Psoas muscle (tissue), 8 donors: ENCODE results near the gene ATP6V0E2. TPM values are rescaled to one million over a fixed set of nuclear protein-coding genes. Genes with fewer than 3 reads are reported as not detected.

ENCODE experiments used
- ATAC-seq, 4 donors: fragments of 200-7000 bp; cut with Tn5 transposase; one replicate each; pipeline ENCODE4 v1.9.1; 2020; ENCODE audit warnings: moderate library complexity in 3 of 4, mild to moderate bottlenecking in 2 of 4
- DNase-seq, 2 donors: peaks; one replicate each; pipeline ENCODE4 v3.0.0-alpha.2; 2020
- H3K27ac ChIP-seq: fragments of 200-600 bp; one replicate; pipeline ENCODE4 v1.8.0; 2022
- H3K27me3 ChIP-seq, 3 donors: fragments of 200-600 bp in 1 of 3; one replicate each; pipeline versions ENCODE4 v1.6.1 to v1.8.0; 2013 to 2022; ENCODE audit warnings: low read length in 2 of 3, mild to moderate bottlenecking in 2 of 3, moderate library complexity in 1 of 3; ENCODE audit not compliant: insufficient read depth in 3 of 3
- H3K36me3 ChIP-seq, 2 donors: fragments of 200-600 bp in 1 of 2; one replicate each; pipeline versions ENCODE4 v1.6.1 to v1.8.0; 2013 to 2022; ENCODE audit warnings: low read depth in 1 of 2, mild to moderate bottlenecking in 1 of 2, moderate library complexity in 1 of 2; ENCODE audit not compliant: insufficient read depth in 1 of 2
- H3K4me1 ChIP-seq: fragments of 200-600 bp; one replicate; pipeline ENCODE4 v1.8.0; 2022
- H3K4me3 ChIP-seq: fragments of 200-600 bp; one replicate; pipeline ENCODE4 v1.8.0; 2022; ENCODE audit warnings: mild to moderate bottlenecking
- H3K9me3 ChIP-seq: fragments of 200-600 bp; one replicate; pipeline ENCODE4 v1.8.0; 2022
- CTCF ChIP-seq: fragments of 200-600 bp; IDR thresholded peaks from one replicate; pipeline ENCODE4 v1.8.0; 2022; ENCODE audit warnings: antibody characterized with exemption
- WGBS, 3 donors: extraction: QIAGEN DNeasy Blood & Tissue Kit; methylation state at CpG; one replicate each; pipeline versions ENCODE4 v1.1.6 to v1.1.7; 2013; 5-methylcytosine and 5-hydroxymethylcytosine counted together
- intact Hi-C, 2 donors: fragments of 100-400 bp; cut with DNase I; formaldehyde crosslinking; loops; one replicate each; pipeline versions ENCODE4 v1.11.0 to v1.14.2; 2022
- polyA plus RNA-seq, 3 donors: library from polyadenylated mRNA; stranded (reverse); fragments of 200-250 nt; gene quantifications; one replicate each; pipeline ENCODE4 v1.2.3, GENCODE V29; 2013
- total RNA-seq, 4 donors: library from RNA; stranded (reverse); fragmentation: NEBNext Ultra II Directional in 2 of 4; extraction: Animal tissue kit (Norgen Biotek cat#: 25700) in 2 of 4; gene quantifications; one replicate each; pipeline versions ENCODE4 v1.2.1 to v1.2.4, GENCODE V29; 2021 to 2023
- donor health status: healthy with polysubstance abuse.
- donor health status: DM: no; HTN: no; CAD: no; lungs with moderate emphysema.
- donor health status: Bipolar disorder and iron deficiency.
- donor health status: healthy.
- donor health status: DM: yes; HTN: yes; CAD: no.
- donor health status: DM: no; HTN: no; CAD: no.
- donor health status: DM: no; HTN: no; CAD: no.
- donor health status: DM: yes; HTN: yes; CAD: no.

The ATP6V0E2 gene
- total and polyA plus RNA-seq, 7 donors: 3.7 to 12.8 (median 11.3) TPM

- H3K36me3 ChIP-seq: no peaks in the 10 kb centered on the region
- no peak for DNase-seq
- no peak for ATAC-seq
- H3K9me3 ChIP-seq: no peaks in the 10 kb centered on the region
- H3K4me1 ChIP-seq: peaks cover 8% of the 10 kb centered on the region
- H3K4me3 ChIP-seq: no peak overlapping the region
- no peak overlapping the region for H3K27ac ChIP-seq
- 89 to 96% (median 94%) methylated on average over 8 of the region's 8 CpGs for WGBS, 3 donors
- H3K27me3 ChIP-seq: peaks cover 0 to 7% (median 0%) of the 10 kb centered on the region in 3 donors
- intact Hi-C loops: no loop called here
- no peak for TF ChIP-seq CTCF
Observed at GRCh38 chr7:149834601-149835000, 39.2 kb upstream of the ATP6V0E2 start.

- Histone ChIP-seq H3K4me3 (no peak overlapping the region), H3K36me3 (no peaks in the 10 kb centered on the region), H3K9me3 (no peaks in the 10 kb centered on the region), H3K4me1 (peaks cover 11% of the 10 kb centered on the region), H3K27ac (no peak overlapping the region), H3K27me3 (peaks cover 0 to 5% (median 0%) of the 10 kb centered on the region in 3 donors)
- ATAC-seq: no peak
- no peak for TF ChIP-seq CTCF
- 50 to 100% (median 85%) methylated on average over 1 of the region's 1 CpG for WGBS, 3 donors
- intact Hi-C loops: loop anchor here in 1 of 2 donors (5.0 kb wide), 1 partner anchor 64 kb away; the partner anchor contains the start of gene ZNF467
- DNase-seq: no peak
Observed at GRCh38 chr7:149836434-149836833, 37.3 kb upstream of the ATP6V0E2 start.

- Histone ChIP-seq H3K27ac (no peak overlapping the region), H3K9me3 (no peaks in the 10 kb centered on the region), H3K4me3 (no peak overlapping the region), H3K27me3 (peaks cover 0 to 2% (median 0%) of the 10 kb centered on the region in 3 donors), H3K4me1 (peaks cover 19% of the 10 kb centered on the region), H3K36me3 (no peaks in the 10 kb centered on the region)
- DNase-seq (no peak), ATAC-seq (no peak)
- TF ChIP-seq CTCF: no peak
- 36 to 40% (median 39%) methylated on average over 17 of the region's 17 CpGs for WGBS, 3 donors
- intact Hi-C loops: loop anchor here in 1 of 2 donors (5.0 kb wide), 1 partner anchor 65 kb away; the partner anchor contains the start of gene ZNF467
Observed at GRCh38 chr7:149837564-149838223, 36.1 kb upstream of the ATP6V0E2 start.

- no peaks in the 10 kb centered on the region for H3K36me3 ChIP-seq
- no peaks in the 10 kb centered on the region for H3K9me3 ChIP-seq
- WGBS, 3 donors: 1% methylated on average over 59 to 86 of the region's 86 CpGs
- peaks cover 0 to 1% (median 0%) of the 10 kb centered on the region in 3 donors for H3K27me3 ChIP-seq
- peak; percentile 99 for ATAC-seq
- DNase-seq: peak; percentile 98 to 99
- TF ChIP-seq CTCF: no peak
- H3K4me3 ChIP-seq: peak within 1 kb of the TSS; percentile 83
- intact Hi-C loops: loop anchor here in 1 of 2 donors (5.0 kb wide), 1 partner anchor 66 kb away; the partner anchor contains the start of gene ZNF467
- peaks cover 20% of the 10 kb centered on the region for H3K4me1 ChIP-seq
- H3K27ac ChIP-seq: peak within 1 kb of the TSS; percentile 82
Observed at GRCh38 chr7:149838224-149838991, 35.4 kb upstream of the ATP6V0E2 start, which contains the start of gene ZNF862. Gene ZNF862 (plus strand): TSS chr7:149838375. CDS start chr7:149838612, 237 bp downstream.
